ENCODE measurements around the gene ACER3. TPM values are rescaled to one million over a fixed set of nuclear protein-coding genes. Genes with fewer than 3 reads are reported as not detected.

Gene ACER3
- total and polyA plus RNA-seq, 2 donors (not counting 1 experiment from before 2014, with no cell fraction given): 3.3 to 12.9 TPM

- Histone ChIP-seq H3K9me3 (ENCODE audit: control extremely low read depth in 1 of 3, control insufficient read depth in 2 of 3, insufficient read depth in 1 of 3, low read length in 2 of 3) (peaks cover 0 to 3% (median 0%) of the 10 kb centered on the region in 3 donors), H3K27ac (ENCODE audit: low read length in 2 of 2) (no peak overlapping the region), H3K4me1 (ENCODE audit: control insufficient read depth in 2 of 2, insufficient read depth in 2 of 2, low read length in 2 of 2) (no peaks in the 10 kb centered on the region), H4K20me1 (ENCODE audit: control insufficient read depth, insufficient read depth, low read length, poor library complexity, severe bottlenecking) (no peaks in the 10 kb centered on the region), H2AFZ (ENCODE audit: insufficient read depth, low read depth, low read length, poor library complexity, severe bottlenecking) (no peak overlapping the region), H3K79me2 (ENCODE audit: control insufficient read depth, insufficient read depth, low read length) (peaks cover 4% of the 10 kb centered on the region), H3K27me3 (replicated peaks in 1 of 4; ENCODE audit: control extremely low read depth in 1 of 4, control insufficient read depth in 3 of 4, insufficient read depth in 4 of 4, low read length in 3 of 4) (no peaks in the 10 kb centered on the region), H3K9ac (ENCODE audit: low read length) (no peak overlapping the region), H3K36me3 (replicated peaks in 1 of 2; ENCODE audit: control extremely low read depth in 1 of 2, control insufficient read depth in 1 of 2, extremely low read depth in 1 of 2, insufficient read depth in 2 of 2, low read length in 1 of 2) (no peaks in the 10 kb centered on the region), H3K4me2 (replicated peaks; ENCODE audit: low read depth, low read length, poor library complexity, severe bottlenecking) (no peak overlapping the region), H3K4me3 (ENCODE audit: control extremely low read depth in 1 of 5, extremely low read depth in 1 of 5, insufficient read depth in 1 of 5, low read depth in 2 of 5, low read length in 4 of 5) (no peak overlapping the region)
- peaks cover 2% of the 10 kb centered on the region for H3K9me3 Mint-ChIP-seq (ENCODE audit: insufficient read depth)
- no peaks in the 10 kb centered on the region for H3K27me3 Mint-ChIP-seq
- no peak overlapping the region for H3K4me3 Mint-ChIP-seq
- TF ChIP-seq CTCF (IDR thresholded peaks at IDR 0.05) (no peak), EZH2 (IDR thresholded peaks at IDR 0.05; ENCODE audit: borderline replicate concordance, insufficient read depth, low read depth, low read length, poor library complexity, severe bottlenecking) (no peak)
- ATAC-seq (ENCODE audit: low read depth) (no peak), DNase-seq (no peak)
- no peak overlapping the region for H3K27ac Mint-ChIP-seq
- CTCF ChIA-PET: no interaction called here
- POLR2A ChIA-PET: no interaction called here
- no CpG with 5 or more reads among the region's 2 CpGs for WGBS (ENCODE audit: insufficient coverage)
- no peaks in the 10 kb centered on the region for H3K4me1 Mint-ChIP-seq
- intact Hi-C loops (cut with micrococcal nuclease): no loop called here
Observed at GRCh38 chr11:76878014-76878413, 17.3 kb downstream of the ACER3 start.

DNA sequence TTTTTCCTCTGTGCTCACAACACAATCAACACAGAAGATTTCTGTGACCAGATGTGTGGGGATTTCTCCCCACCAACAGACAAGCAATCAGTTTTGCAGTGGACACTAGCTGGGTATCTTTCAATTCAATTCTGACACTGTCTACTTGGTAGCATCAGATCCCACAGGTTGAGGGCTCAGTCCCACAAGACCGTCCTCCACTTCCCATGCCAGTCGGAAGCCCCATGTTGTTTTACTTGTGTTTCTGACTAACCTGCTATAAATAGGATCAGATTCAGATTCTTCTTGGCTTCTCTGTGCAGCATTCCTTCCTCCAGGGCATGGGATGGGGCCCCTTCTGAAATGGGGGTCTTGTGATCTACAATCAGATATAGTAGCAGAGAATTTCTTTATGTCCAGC is 19.6 kb downstream of the ACER3 start:
- no peak overlapping the region for H3K27ac ChIP-seq (ENCODE audit: low read length in 2 of 2)
- Mint-ChIP-seq H3K27ac (no peak overlapping the region), H3K9me3 (ENCODE audit: insufficient read depth) (peaks cover 2% of the 10 kb centered on the region), H3K27me3 (no peaks in the 10 kb centered on the region), H3K4me1 (peaks cover 2% of the 10 kb centered on the region), H3K4me3 (no peak overlapping the region)
- DNase-seq: no peak
- ATAC-seq (ENCODE audit: low read depth): no peak
- H3K9ac ChIP-seq (ENCODE audit: low read length): no peak overlapping the region
- intact Hi-C loops (cut with micrococcal nuclease): no loop called here
- H3K27me3 ChIP-seq (replicated peaks in 1 of 4; ENCODE audit: control extremely low read depth in 1 of 4, control insufficient read depth in 3 of 4, insufficient read depth in 4 of 4, low read length in 3 of 4): no peaks in the 10 kb centered on the region
- H3K36me3 ChIP-seq (replicated peaks in 1 of 2; ENCODE audit: control extremely low read depth in 1 of 2, control insufficient read depth in 1 of 2, extremely low read depth in 1 of 2, insufficient read depth in 2 of 2, low read length in 1 of 2): no peaks in the 10 kb centered on the region
- TF ChIP-seq CTCF (IDR thresholded peaks at IDR 0.05) (no peak), EZH2 (IDR thresholded peaks at IDR 0.05; ENCODE audit: borderline replicate concordance, insufficient read depth, low read depth, low read length, poor library complexity, severe bottlenecking) (no peak)
- peaks cover 0 to 3% (median 0%) of the 10 kb centered on the region in 3 donors for H3K9me3 ChIP-seq (ENCODE audit: control extremely low read depth in 1 of 3, control insufficient read depth in 2 of 3, insufficient read depth in 1 of 3, low read length in 2 of 3)
- no CpG with 5 or more reads among the region's 2 CpGs for WGBS (ENCODE audit: insufficient coverage)
- ChIA-PET POLR2A (no interaction called here), CTCF (interaction anchor here (0.6 kb wide), 1 partner anchor 123 kb away, joined by 3 read pairs; no protein-coding TSS in a partner anchor)
- no peak overlapping the region for H3K4me2 ChIP-seq (replicated peaks; ENCODE audit: low read depth, low read length, poor library complexity, severe bottlenecking)
- H3K4me3 ChIP-seq (ENCODE audit: control extremely low read depth in 1 of 5, extremely low read depth in 1 of 5, insufficient read depth in 1 of 5, low read depth in 2 of 5, low read length in 4 of 5): no peak overlapping the region
- H2AFZ ChIP-seq (ENCODE audit: insufficient read depth, low read depth, low read length, poor library complexity, severe bottlenecking): no peak overlapping the region
- H4K20me1 ChIP-seq (ENCODE audit: control insufficient read depth, insufficient read depth, low read length, poor library complexity, severe bottlenecking): no peaks in the 10 kb centered on the region
- peaks cover 18% of the 10 kb centered on the region for H3K79me2 ChIP-seq (ENCODE audit: control insufficient read depth, insufficient read depth, low read length)
- H3K4me1 ChIP-seq (ENCODE audit: control insufficient read depth in 2 of 2, insufficient read depth in 2 of 2, low read length in 2 of 2): no peaks in the 10 kb centered on the region
